IMR-90 (cell line): ENCODE data around the gene ABTB2. TPM values are rescaled to one million over a fixed set of nuclear protein-coding genes. Genes with fewer than 3 reads are reported as not detected.

Source experiments
- ATAC-seq: fragments of 200-7000 bp; cut with Tn5 transposase; 2 replicates; pipeline ENCODE4 v1.9.1; 2020; ENCODE audit warnings: low read depth, mild to moderate bottlenecking, moderate library complexity
- BruUV-seq: library from RNA; stranded (reverse); fragments of 400-500 nt; replicated peaks from 2 replicates; lab custom pipeline; 2021; lab: Mats Ljungman, UMichigan
- CTCF ChIA-PET: fragments of 300-600 bp; formaldehyde crosslinking; extraction: SDS; loops from one replicate; lab custom pipeline; 2021; ENCODE audit warnings: antibody characterized with exemption; lab: Yijun Ruan, JAX
- POLR2A ChIA-PET: fragments of 300-600 bp; sonication (Branson Sonifier 250); formaldehyde crosslinking; loops from one replicate; lab custom pipeline; 2022; ENCODE audit warnings: antibody characterized with exemption; ENCODE audit not compliant: unreplicated experiment; lab: Charles Lee
- DNase-seq: peaks from one replicate; pipeline ENCODE4 v3.0.0; 2013
- H2AFZ ChIP-seq: replicated peaks from 2 replicates; pipeline ENCODE3; 2013; ENCODE audit warnings: low read length, mild to moderate bottlenecking; ENCODE audit not compliant: poor library complexity
- H2AK5ac ChIP-seq: 2 replicates; pipeline ENCODE4 v1.6.1; 2013; ENCODE audit warnings: low read depth, low read length, inconsistent platforms
- H2AK9ac ChIP-seq: replicated peaks from 2 replicates; pipeline ENCODE3; 2013; ENCODE audit warnings: mild to moderate bottlenecking, low read depth, low read length, moderate library complexity; ENCODE audit not compliant: poor library complexity
- H2BK120ac ChIP-seq: 2 replicates; pipeline ENCODE4 v1.6.1; 2013; ENCODE audit warnings: low read depth, low read length, inconsistent platforms
- H2BK15ac ChIP-seq: 3 replicates; pipeline ENCODE4 v1.6.1; 2013; ENCODE audit warnings: low read depth, low read length, inconsistent platforms
- H2BK20ac ChIP-seq: 2 replicates; pipeline ENCODE4 v1.6.1; 2013; ENCODE audit warnings: low read depth, mild to moderate bottlenecking, inconsistent platforms, low read length, moderate library complexity
- H2BK5ac ChIP-seq: 2 replicates; pipeline ENCODE4 v1.6.1; 2013; ENCODE audit warnings: mild to moderate bottlenecking, low read depth, low read length, inconsistent platforms; ENCODE audit not compliant: poor library complexity, severe bottlenecking
- H3K14ac ChIP-seq: replicated peaks from 2 replicates; pipeline ENCODE4 v1.6.1; 2013; ENCODE audit warnings: low read depth, low read length, inconsistent platforms
- H3K18ac ChIP-seq: 2 replicates; pipeline ENCODE4 v1.6.1; 2013; ENCODE audit warnings: low read depth, low read length, control low read depth
- H3K23ac ChIP-seq: 2 replicates; pipeline ENCODE4 v1.6.1; 2013; ENCODE audit warnings: low read depth, low read length, inconsistent platforms
- H3K27ac ChIP-seq: 2 replicates; pipeline ENCODE4 v1.5.1; 2013; ENCODE audit warnings: mild to moderate bottlenecking, control low read depth, low read length; ENCODE audit not compliant: insufficient read depth
- H3K27me3 ChIP-seq: 2 replicates; pipeline ENCODE4 v1.6.1; 2013; ENCODE audit warnings: low read length; ENCODE audit not compliant: control insufficient read depth, insufficient read depth
- H3K36me3 ChIP-seq: 2 replicates; pipeline ENCODE4 v1.6.1; 2013; ENCODE audit warnings: low read length, mixed read lengths; ENCODE audit not compliant: control insufficient read depth, insufficient read depth
- H3K4ac ChIP-seq: 2 replicates; pipeline ENCODE4 v1.6.1; 2013; ENCODE audit warnings: low read depth, low read length, inconsistent platforms
- H3K4me1 ChIP-seq: 2 replicates; pipeline ENCODE4 v1.6.1; 2013; ENCODE audit warnings: low read length, mixed read lengths; ENCODE audit not compliant: control insufficient read depth, insufficient read depth
- H3K4me2 ChIP-seq: 2 replicates; pipeline ENCODE4 v1.6.1; 2013; ENCODE audit warnings: low read depth, mild to moderate bottlenecking, control low read depth, low read length, moderate library complexity
- H3K4me3 ChIP-seq: 2 replicates; pipeline ENCODE4 v1.5.1; 2013; ENCODE audit warnings: low read depth, mild to moderate bottlenecking, control low read depth, low read length, moderate library complexity; ENCODE audit not compliant: insufficient read depth
- H3K56ac ChIP-seq: 2 replicates; pipeline ENCODE4 v1.6.1; 2013; ENCODE audit warnings: low read length, inconsistent platforms; ENCODE audit not compliant: insufficient read depth; ENCODE audit errors: extremely low read depth
- H3K79me1 ChIP-seq, 2 experiments: 2 replicates each; pipeline ENCODE4 v1.6.1; 2013; ENCODE audit warnings: low read length in 2 of 2, inconsistent platforms in 1 of 2, low read depth in 1 of 2
- H3K9ac ChIP-seq: 2 replicates; pipeline ENCODE4 v1.6.1; 2013; ENCODE audit warnings: low read depth, low read length, control low read depth
- H3K9me1 ChIP-seq: 2 replicates; pipeline ENCODE4 v1.6.1; 2013; ENCODE audit warnings: low read length, inconsistent platforms; ENCODE audit not compliant: insufficient read depth
- H3K9me3 ChIP-seq: 2 replicates; pipeline ENCODE4 v1.6.1; 2013; ENCODE audit warnings: low read length; ENCODE audit not compliant: control insufficient read depth, insufficient read depth
- H4K20me1 ChIP-seq: 2 replicates; pipeline ENCODE4 v1.6.1; 2013; ENCODE audit warnings: low read length, inconsistent platforms; ENCODE audit not compliant: insufficient read depth
- H4K5ac ChIP-seq: 2 replicates; pipeline ENCODE4 v1.6.1; 2013; ENCODE audit warnings: mild to moderate bottlenecking, low read depth, low read length, control low read depth
- H4K8ac ChIP-seq, 2 experiments: 2 replicates each; pipeline ENCODE4 v1.6.1; 2013; ENCODE audit warnings: low read depth in 2 of 2, low read length in 2 of 2, control low read depth in 1 of 2, inconsistent platforms in 1 of 2
- H4K91ac ChIP-seq: 2 replicates; pipeline ENCODE4 v1.6.1; 2013; ENCODE audit warnings: low read depth, low read length, inconsistent platforms; ENCODE audit not compliant: insufficient read depth
- BHLHE40 ChIP-seq: fragments of 150-350 bp; IDR thresholded peaks from 2 replicates; pipeline ENCODE4 v1.6.1; 2016; ENCODE audit warnings: mild to moderate bottlenecking, low read depth, low read length
- CHD1 ChIP-seq: IDR thresholded peaks from 2 replicates; pipeline ENCODE4 v1.6.1; 2012; ENCODE audit warnings: low read depth, low read length, improper control_type of control experiment
- RAD21 ChIP-seq: IDR thresholded peaks from 2 replicates; pipeline ENCODE4 v1.6.1; 2012; ENCODE audit warnings: low read length, improper control_type of control experiment
- SMC3 ChIP-seq: fragments of 150-350 bp; IDR thresholded peaks from 2 replicates; pipeline ENCODE4 v1.6.1; 2016; ENCODE audit warnings: low read depth, mild to moderate bottlenecking, antibody characterized with exemption, low read length, moderate library complexity
- WGBS, 2 experiments: methylation state at CpG; one replicate each; pipeline versions ENCODE4 v1.1.5 to v1.1.7; 2013; ENCODE audit warnings: missing lambda C conversion rate in 2 of 2; ENCODE audit not compliant: insufficient read length in 1 of 2; ENCODE audit errors: extremely low coverage in 2 of 2; 5-methylcytosine and 5-hydroxymethylcytosine counted together
- dilution Hi-C: fragments of 300-500 bp; cut with HindIII; formaldehyde crosslinking; loops from one replicate; pipeline ENCODE4 v1.14.3; 2018; ENCODE audit warnings: low sequenced_read_pairs; ENCODE audit not compliant: unreplicated experiment
- in situ Hi-C: fragments of 300-500 bp; cut with MboI; formaldehyde crosslinking; loops from 3 replicates; pipeline ENCODE4 v1.14.3; 2019; ENCODE audit warnings: low sequenced_read_pairs, inconsistent platforms, mixed read lengths
- intact Hi-C: fragments of 100-400 bp; cut with micrococcal nuclease; formaldehyde crosslinking; loops from 2 replicates; pipeline ENCODE4 v1.10.0; 2022
- polyA plus RNA-seq, 3 experiments: library from polyadenylated mRNA; depleted of rRNA; stranded (reverse); fragments of >200 nt; gene quantifications; 2 replicates each; pipeline ENCODE4 v1.2.3, GENCODE V29; 2012; ENCODE audit warnings: low replicate concordance in 1 of 3
- total RNA-seq: library from RNA; depleted of rRNA; stranded (reverse); fragments of >200 nt; gene quantifications from 2 replicates; pipeline ENCODE4 v1.2.3, GENCODE V29; 2012

The ABTB2 gene
- total and polyA plus RNA-seq, 2 of the 4 experiments (the other 2 are of a cell fraction): 0.18 to 2.0 TPM

DNA sequence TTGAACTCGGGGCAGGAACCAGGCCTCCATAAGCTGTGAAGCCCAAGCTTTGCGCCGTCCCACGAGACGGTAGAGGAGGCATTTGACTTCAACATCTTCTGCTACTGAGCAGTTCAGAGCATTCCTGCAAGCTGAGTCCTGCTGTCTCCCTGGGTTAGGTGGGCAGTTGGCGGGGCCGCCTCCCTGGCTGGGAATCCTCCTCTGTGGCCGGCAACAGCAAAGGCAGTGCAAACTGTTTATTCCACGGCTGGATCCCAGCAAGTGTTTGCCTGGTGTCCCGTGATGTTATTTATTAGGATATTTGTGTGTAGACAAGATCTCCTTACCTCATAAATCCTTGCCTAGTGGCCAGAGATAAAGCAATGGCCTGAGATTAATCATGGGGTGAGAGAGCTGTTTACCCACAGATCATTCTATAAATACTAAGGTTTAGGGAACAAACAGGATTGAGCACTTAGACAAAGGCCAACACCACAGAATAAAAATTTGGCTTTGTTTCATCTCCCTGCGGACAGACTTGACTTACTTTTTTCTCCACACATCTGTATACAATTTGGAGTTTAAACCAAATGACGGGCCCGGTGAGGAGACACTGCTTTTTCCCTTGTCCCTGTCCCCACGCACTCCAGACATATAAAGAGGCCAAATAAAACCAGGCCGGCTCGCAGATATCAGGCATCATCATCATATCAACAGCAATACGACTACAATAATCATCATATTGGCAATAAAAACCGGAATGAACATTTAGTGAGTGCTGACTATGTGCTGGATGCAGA is 189.0 kb downstream of the ABTB2 start:
- Histone ChIP-seq H2BK5ac (no peak overlapping the region), H3K36me3 (no peaks in the 10 kb centered on the region), H4K5ac (no peak overlapping the region), H2BK15ac (no peak overlapping the region), H3K14ac (no peak overlapping the region), H3K9me3 (peaks cover 2% of the 10 kb centered on the region; the same call in 1 of the 2 replicates), H3K27me3 (peaks cover 7% of the 10 kb centered on the region), H2AFZ (no peak overlapping the region), H3K23ac (no peak overlapping the region), H4K20me1 (no peaks in the 10 kb centered on the region; the same call in none of the 2 replicates), H3K4ac (no peak overlapping the region), H3K27ac (no peak overlapping the region), H2BK20ac (no peak overlapping the region), H3K4me1 (peaks cover 4% of the 10 kb centered on the region), H4K91ac (no peak overlapping the region), H2BK120ac (no peak overlapping the region), H3K9ac (no peak overlapping the region), H2AK9ac (no peak overlapping the region), H3K9me1 (no peaks in the 10 kb centered on the region; the same call in 1 of the 2 replicates), H3K56ac (no peak overlapping the region), H3K79me1 (no peaks in the 10 kb centered on the region), H3K18ac (no peak overlapping the region), H3K4me3 (no peak overlapping the region), H2AK5ac (no peak overlapping the region; the same call in 1 of the 2 replicates), H4K8ac (no peak overlapping the region), H3K4me2 (no peak overlapping the region)
- dilution Hi-C loops (no loop called here), in situ Hi-C loops (no loop called here), intact Hi-C loops (no loop called here)
- no TSS peak for BruUV-seq
- TF ChIP-seq SMC3: no peak
- TF ChIP-seq CHD1: no peak
- peak; percentile 30; the same call in 1 of the 2 replicates for TF ChIP-seq BHLHE40
- TF ChIP-seq RAD21: no peak
- DNase-seq (peak; percentile 20), ATAC-seq (peak; percentile 62)
- ChIA-PET POLR2A (no interaction called here), CTCF (no interaction called here)
- 0% methylated on average over 1 of the region's 18 CpGs; no CpG with 5 or more reads in 1 of the 2 experiments for WGBS, 2 experiments
